Body of pancreas (tissue), 4 donors: ENCODE results near the gene WNT5B. TPM values are rescaled to one million over a fixed set of nuclear protein-coding genes. Genes with fewer than 3 reads are reported as not detected.
A peak's percentile ranks its signal among the peaks of the same experiment; 100 is the strongest.
"Not testable (repeated sequence)": the region's sequence is repeated elsewhere in the genome, so short reads cannot be mapped to it uniquely, and the experiment has no call there.

ENCODE experiments used
- ATAC-seq: fragments of 150-250 bp; one replicate; pipeline ENCODE4 v1.9.1; 2016
- DNase-seq, 4 donors: peaks; one replicate each; pipeline ENCODE4 v3.0.0-alpha.2; 2019
- H3K27ac ChIP-seq, 4 donors: fragments of 200-600 bp; sonication (generic); 1 replicate in 3 of 4; 2 replicates in 1 of 4; pipeline versions ENCODE4 v1.5.1 to v1.6.1; 2016 to 2019; ENCODE audit warnings: mild to moderate bottlenecking in 1 of 4, mixed read lengths in 1 of 4, moderate library complexity in 1 of 4
- H3K27me3 ChIP-seq, 2 donors: fragments of 200-600 bp; sonication (generic); one replicate each; pipeline ENCODE4 v1.6.0; 2016; ENCODE audit warnings: mild to moderate bottlenecking in 1 of 2
- H3K36me3 ChIP-seq, 2 donors: fragments of 200-600 bp; sonication (generic); replicated peaks in 1 of 2; 2 replicates each; pipeline ENCODE4 v1.5.1; 2016; ENCODE audit warnings: low read depth in 2 of 2; ENCODE audit not compliant: insufficient read depth in 1 of 2
- H3K4me1 ChIP-seq: fragments of 200-600 bp; sonication (generic); one replicate; pipeline ENCODE4 v1.6.0; 2016
- H3K4me3 ChIP-seq, 2 donors: fragments of 200-600 bp; sonication (generic); 1 replicate in 1 of 2; 2 replicates in 1 of 2; pipeline ENCODE4 v1.5.1; 2016 to 2019
- H3K9me3 ChIP-seq, 3 donors: fragments of 200-600 bp; sonication (generic); 1 replicate in 2 of 3; 2 replicates in 1 of 3; pipeline ENCODE4 v1.5.1; 2016
- CTCF ChIP-seq, 7 experiments: fragments of 450-650 bp in 4 of 7; fragments of 200-600 bp in 3 of 7; sonication (generic) in 3 of 7; IDR thresholded peaks; one replicate each; pipeline ENCODE4 v1.5.1; 2016 to 2019; ENCODE audit warnings: antibody characterized with exemption in 7 of 7
- POLR2A ChIP-seq, 3 donors: fragments of 450-650 bp; IDR thresholded peaks; one replicate each; pipeline ENCODE4 v1.6.1; 2016; ENCODE audit warnings: antibody characterized with exemption in 3 of 3, mild to moderate bottlenecking in 2 of 3
- WGBS, 2 donors: methylation state at CpG; one replicate each; pipeline ENCODE4 v1.1.5; 2017; 5-methylcytosine and 5-hydroxymethylcytosine counted together
- intact Hi-C: fragments of 100-400 bp; cut with DNase I; formaldehyde crosslinking; loops from one replicate; pipeline ENCODE4 v1.15.1; 2023
- total RNA-seq, 2 donors: library from RNA; depleted of rRNA; stranded (reverse); fragments of >200 nt; gene quantifications; one replicate each; pipeline ENCODE4 v1.1.0, GENCODE V29; 2016

WNT5B gene
- total RNA-seq, 2 donors from 2014 or later: not detected

DNA sequence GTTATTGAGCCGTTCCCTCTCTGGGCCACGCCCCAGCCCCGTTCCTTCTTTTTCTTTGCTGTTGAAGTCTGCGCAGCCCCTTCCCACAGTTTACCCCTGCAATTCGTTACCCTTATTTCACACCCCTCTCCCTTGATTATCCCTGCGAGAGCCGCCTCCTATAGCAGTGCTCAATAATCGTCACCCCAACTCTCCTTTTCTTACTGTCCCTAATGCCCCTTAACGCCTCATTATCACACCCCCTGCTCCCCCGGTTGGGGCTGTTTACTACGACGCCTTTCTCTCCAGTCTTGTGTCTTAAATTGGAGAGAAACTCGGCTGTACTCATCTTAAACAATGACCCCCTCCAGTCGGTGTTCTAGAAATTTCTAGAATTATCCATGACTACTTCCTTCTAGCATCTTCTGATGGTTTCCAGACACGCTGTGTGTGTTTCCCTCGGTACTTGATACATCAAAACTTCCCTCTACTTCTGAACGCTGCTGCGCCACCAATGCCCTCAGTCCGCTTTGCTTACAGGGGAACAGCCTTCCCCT is 33.9 kb upstream of the WNT5B start:
- Histone ChIP-seq H3K4me3 (peak overlapping the region; percentile 26 to 31), H3K4me1 (peaks cover 41% of the 10 kb centered on the region), H3K9me3 (no peaks in the 10 kb centered on the region), H3K27me3 (no peaks in the 10 kb centered on the region), H3K36me3 (no peaks in the 10 kb centered on the region), H3K27ac (peak overlapping the region; percentile 65 to 96 (median 89))
- ATAC-seq: no peak
- TF ChIP-seq CTCF (IDR thresholded peaks at IDR 0.05) (no peak), POLR2A (IDR thresholded peaks at IDR 0.05) (peak in 1 of 3 donors; percentile 36)
- intact Hi-C loops: no loop called here
- 8 to 13% methylated on average over 19 of the region's 19 CpGs for WGBS, 2 donors
- peak in 2 of 4 donors; percentile 26 to 30 for DNase-seq

GRCh38 chr12:1595690-1596347 is 33.2 kb upstream of the WNT5B start:
- peaks cover 33% of the 10 kb centered on the region for H3K4me1 ChIP-seq
- WGBS, 2 donors: 61 to 70% methylated on average over 9 of the region's 9 CpGs

DNA sequence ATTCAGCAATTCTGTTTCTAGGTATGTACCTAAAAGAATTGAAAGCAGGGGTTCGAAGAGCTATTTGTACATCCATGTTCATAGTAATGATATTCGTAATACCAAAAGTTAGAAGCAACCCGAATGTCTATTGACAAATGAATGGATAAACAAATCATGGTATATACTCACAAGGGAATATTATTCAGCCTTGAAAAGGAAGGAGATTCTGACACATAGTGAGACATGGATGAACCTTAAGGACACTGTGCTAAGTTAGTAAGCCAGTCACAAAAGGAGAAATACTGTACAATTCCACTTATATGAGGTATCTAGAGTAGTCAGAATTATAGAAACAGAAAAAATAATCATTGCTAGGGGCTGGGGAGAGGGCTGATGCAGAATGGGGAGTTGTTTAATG is 30.3 kb upstream of the WNT5B start:
- H3K4me3 ChIP-seq: no peak overlapping the region
- H3K4me1 ChIP-seq: peaks cover 7% of the 10 kb centered on the region
- no peak overlapping the region for H3K27ac ChIP-seq
- TF ChIP-seq CTCF (IDR thresholded peaks at IDR 0.05) (no peak), POLR2A (IDR thresholded peaks at IDR 0.05) (no peak)
- H3K36me3 ChIP-seq: no peaks in the 10 kb centered on the region
- H3K27me3 ChIP-seq: no peaks in the 10 kb centered on the region
- H3K9me3 ChIP-seq: no peaks in the 10 kb centered on the region
- ATAC-seq (no peak), DNase-seq (no peak)
- intact Hi-C loops: no loop called here
- 82 to 86% methylated on average over 3 of the region's 3 CpGs for WGBS, 2 donors

More at GRCh38 chr12:1595690-1596347, 33.2 kb upstream of the WNT5B start:
- Histone ChIP-seq H3K36me3 (no peaks in the 10 kb centered on the region), H3K4me3 (no peak overlapping the region), H3K27me3 (no peaks in the 10 kb centered on the region), H3K27ac (peak overlapping the region in 1 of 4 donors; percentile 96), H3K9me3 (no peaks in the 10 kb centered on the region)
- DNase-seq: no peak
- intact Hi-C loops: no loop called here
- ATAC-seq: no peak
- TF ChIP-seq CTCF (IDR thresholded peaks at IDR 0.05): no peak
- TF ChIP-seq POLR2A (IDR thresholded peaks at IDR 0.05): no peak

- 89% methylated on average over 9 of the region's 9 CpGs for WGBS, 2 donors
- H3K9me3 ChIP-seq, H3K27me3 ChIP-seq, intact Hi-C loops, H3K36me3 ChIP-seq, H3K27ac ChIP-seq, DNase-seq, H3K4me3 ChIP-seq, ATAC-seq: not testable (repeated sequence)
- H3K4me1 ChIP-seq: peaks cover 15% of the 10 kb centered on the region
These were observed 26.3 kb upstream of the WNT5B start for GRCh38 chr12:1602706-1603105.

GRCh38 chr12:1603269-1603993 is 25.6 kb upstream of the WNT5B start:
- DNase-seq (no peak), ATAC-seq (no peak)
- intact Hi-C loops: no loop called here
- Histone ChIP-seq H3K27me3 (no peaks in the 10 kb centered on the region), H3K4me1 (peaks cover 17% of the 10 kb centered on the region), H3K9me3 (no peaks in the 10 kb centered on the region), H3K4me3 (no peak overlapping the region), H3K27ac (no peak overlapping the region), H3K36me3 (no peaks in the 10 kb centered on the region)
- WGBS, 2 donors: 79 to 84% methylated on average over 7 of the region's 7 CpGs
- TF ChIP-seq POLR2A (IDR thresholded peaks at IDR 0.05) (no peak), CTCF (IDR thresholded peaks at IDR 0.05) (no peak)
